GM12892 (cell line): ENCODE measurements around the gene ZBTB20.

Source experiments
- POLR2A ChIP-seq: IDR thresholded peaks from 2 replicates; pipeline ENCODE4 v1.6.1; 2011; ENCODE audit warnings: low read depth, low read length, control low read depth
- POLR2AphosphoS5 ChIP-seq: IDR thresholded peaks from 2 replicates; pipeline ENCODE4 v1.6.1; 2011; ENCODE audit warnings: low read depth, low read length, control low read depth
- TAF1 ChIP-seq: IDR thresholded peaks from 2 replicates; pipeline ENCODE4 v1.6.1; 2011; ENCODE audit warnings: low read depth, mild to moderate bottlenecking, control low read depth, low read length, borderline replicate concordance

- TF ChIP-seq POLR2A (no peak), POLR2AphosphoS5 (no peak), TAF1 (no peak)
Measured at GRCh38 chr3:114698146-114699105, 448.7 kb downstream of the ZBTB20 start.
